GM18505 (cell line): ENCODE results near the gene SLCO2A1.

ENCODE experiments used
- ATAC-seq: cut with Tn5 transposase; IDR thresholded peaks from one replicate; pipeline ENCODE4 v1.9.1; 2021; ENCODE audit not compliant: unreplicated experiment
- POLR2A ChIP-seq: IDR thresholded peaks from 4 replicates; pipeline ENCODE4 v1.6.1; 2011; ENCODE audit warnings: borderline replicate concordance; ENCODE audit not compliant: insufficient read depth, insufficient read length; ENCODE audit errors: extremely low read depth

Gene SLCO2A1

GRCh38 chr3:134056464-134056891, 26.8 kb upstream of the SLCO2A1 start:
- no peak for ATAC-seq
- TF ChIP-seq POLR2A: no peak

- ATAC-seq: no peak
- no peak for TF ChIP-seq POLR2A
These were observed 25.9 kb upstream of the SLCO2A1 start for GRCh38 chr3:134055661-134056060.

GRCh38 chr3:134054881-134055280, 25.2 kb upstream of the SLCO2A1 start:
- TF ChIP-seq POLR2A: no peak
- ATAC-seq: no peak

GRCh38 chr3:134054231-134054630, 24.5 kb upstream of the SLCO2A1 start:
- ATAC-seq: no peak

GRCh38 chr3:134052370-134052769, 22.6 kb upstream of the SLCO2A1 start:
- ATAC-seq: no peak
- TF ChIP-seq POLR2A: no peak

More at GRCh38 chr3:134054231-134054630, 24.5 kb upstream of the SLCO2A1 start:
- no peak for TF ChIP-seq POLR2A

GRCh38 chr3:134049676-134050075, 20.0 kb upstream of the SLCO2A1 start:
- TF ChIP-seq POLR2A: no peak
- ATAC-seq: no peak

- TF ChIP-seq POLR2A: no peak
These were observed 18.7 kb upstream of the SLCO2A1 start for GRCh38 chr3:134048278-134048996.

GRCh38 chr3:134044459-134044858, 14.7 kb upstream of the SLCO2A1 start:
- no peak for ATAC-seq
- no peak for TF ChIP-seq POLR2A

More at GRCh38 chr3:134048278-134048996, 18.7 kb upstream of the SLCO2A1 start:
- no peak for ATAC-seq

GRCh38 chr3:134040066-134040465, 10.3 kb upstream of the SLCO2A1 start:
- no peak for ATAC-seq
- no peak for TF ChIP-seq POLR2A

GRCh38 chr3:134039161-134039862, 9.6 kb upstream of the SLCO2A1 start:
- TF ChIP-seq POLR2A: no peak
- ATAC-seq: no peak

GRCh38 chr3:134038716-134039115, 9.0 kb upstream of the SLCO2A1 start:
- TF ChIP-seq POLR2A: no peak
- ATAC-seq: no peak

GRCh38 chr3:134038071-134038491, 8.4 kb upstream of the SLCO2A1 start:
- no peak for ATAC-seq
- no peak for TF ChIP-seq POLR2A

- TF ChIP-seq POLR2A: no peak
- no peak for ATAC-seq
These were observed 7.4 kb upstream of the SLCO2A1 start for GRCh38 chr3:134037168-134037567.

- ATAC-seq: no peak
These were observed 6.6 kb upstream of the SLCO2A1 start for GRCh38 chr3:134036291-134036690.

More at GRCh38 chr3:134036291-134036690, 6.6 kb upstream of the SLCO2A1 start:
- TF ChIP-seq POLR2A: no peak
